H1 (cell line): ENCODE results near the gene MCOLN3. TPM values are rescaled to one million over a fixed set of nuclear protein-coding genes. Genes with fewer than 3 reads are reported as not detected.

Experiments used
- CTCF ChIA-PET: fragments of 300-600 bp; sonication (Branson Sonifier 250); formaldehyde crosslinking; loops from one replicate; lab custom pipeline; 2021; ENCODE audit not compliant: partially characterized antibody; lab: Charles Lee
- POLR2A ChIA-PET: fragments of 300-600 bp; sonication (Branson Sonifier 250); formaldehyde crosslinking; loops from one replicate; lab custom pipeline; 2021; ENCODE audit warnings: inconsistent platforms; ENCODE audit not compliant: partially characterized antibody; lab: Charles Lee
- DNase-seq, 2 experiments: peaks; one replicate each; pipeline versions ENCODE4 v3.0.0 to v3.0.0-alpha.2; 2010 to 2022; ENCODE audit warnings: low spot score in 2 of 2, low read depth in 1 of 2, mixed read lengths in 1 of 2
- FAIRE-seq: peaks from 2 replicates; lab custom pipeline; 2011; peaks lifted over from hg19 to GRCh38; lab: Jason Lieb, UNC
- H2AFZ ChIP-seq: 2 replicates; pipeline ENCODE4 v1.8.1; 2012; ENCODE audit warnings: low read length, inconsistent platforms
- H2AK5ac ChIP-seq: 2 replicates; pipeline ENCODE4 v1.6.1; 2013; ENCODE audit warnings: low read depth, low read length
- H2BK120ac ChIP-seq: replicated peaks from 2 replicates; pipeline ENCODE3; 2013; ENCODE audit warnings: low read depth, low read length, inconsistent platforms
- H2BK12ac ChIP-seq: 2 replicates; pipeline ENCODE4 v1.6.1; 2013; ENCODE audit warnings: low read depth, low read length
- H2BK15ac ChIP-seq: 2 replicates; pipeline ENCODE4 v1.6.1; 2013; ENCODE audit warnings: low read length
- H2BK20ac ChIP-seq: 2 replicates; pipeline ENCODE4 v1.6.1; 2013; ENCODE audit warnings: low read length
- H2BK5ac ChIP-seq: 2 replicates; pipeline ENCODE4 v1.6.1; 2013; ENCODE audit warnings: low read depth, low read length
- H3K14ac ChIP-seq: 2 replicates; pipeline ENCODE4 v1.6.1; 2013; ENCODE audit warnings: inconsistent platforms; ENCODE audit not compliant: insufficient read length
- H3K18ac ChIP-seq: 2 replicates; pipeline ENCODE4 v1.6.1; 2013; ENCODE audit warnings: low read length; ENCODE audit errors: extremely low read depth
- H3K23ac ChIP-seq: 2 replicates; pipeline ENCODE4 v1.6.1; 2013; ENCODE audit warnings: inconsistent platforms; ENCODE audit not compliant: insufficient read length
- H3K23me2 ChIP-seq: 2 replicates; pipeline ENCODE4 v1.6.1; 2013; ENCODE audit warnings: low read depth, low read length
- H3K27ac ChIP-seq: 2 replicates; pipeline ENCODE4 v1.6.1; 2011; ENCODE audit warnings: low read depth, low read length, inconsistent platforms
- H3K27me3 ChIP-seq, 4 experiments: replicated peaks in 1 of 4; 1 replicate in 1 of 4; 2 replicates in 3 of 4; pipeline versions ENCODE4 v1.6.1 to v1.8.1; 2011 to 2013; ENCODE audit warnings: low read length in 3 of 4, mild to moderate bottlenecking in 3 of 4, inconsistent platforms in 2 of 4, mixed read lengths in 2 of 4, moderate library complexity in 1 of 4; ENCODE audit not compliant: control insufficient read depth in 3 of 4, insufficient read depth in 3 of 4; ENCODE audit errors: extremely low read depth in 1 of 4
- H3K36me3 ChIP-seq, 4 experiments: 2 replicates each; pipeline versions ENCODE4 v1.6.1 to v1.8.1; 2011 to 2013; ENCODE audit warnings: mild to moderate bottlenecking in 4 of 4, low read length in 3 of 4, moderate library complexity in 2 of 4, control low read depth in 1 of 4, inconsistent platforms in 1 of 4; ENCODE audit not compliant: insufficient read depth in 4 of 4, control insufficient read depth in 2 of 4
- H3K4ac ChIP-seq: replicated peaks from 2 replicates; pipeline ENCODE3; 2013; ENCODE audit warnings: low read length, low read depth, mixed read lengths, inconsistent platforms; ENCODE audit not compliant: insufficient read length
- H3K4me1 ChIP-seq, 4 experiments: replicated peaks in 1 of 4; 1 replicate in 1 of 4; 2 replicates in 3 of 4; pipeline versions ENCODE4 v1.6.1 to v1.8.1; 2011 to 2013; ENCODE audit warnings: low read length in 3 of 4, inconsistent platforms in 2 of 4, mixed read lengths in 1 of 4; ENCODE audit not compliant: insufficient read depth in 4 of 4, control insufficient read depth in 3 of 4
- H3K4me2 ChIP-seq, 2 experiments: 2 replicates each; pipeline versions ENCODE4 v1.6.1 to v1.8.1; 2011 to 2013; ENCODE audit warnings: low read depth in 2 of 2, low read length in 2 of 2, control low read depth in 1 of 2, inconsistent platforms in 1 of 2, mild to moderate bottlenecking in 1 of 2; ENCODE audit not compliant: insufficient read depth in 1 of 2
- H3K4me3 ChIP-seq, 4 experiments: fragments of 200-600, 300-600 bp in 1 of 4; sonication (generic), shearing (Covaris generic), sonication (Bioruptor Twin) in 1 of 4; 2 replicates each; pipeline versions ENCODE4 v1.5.1 to v1.8.1; 2011 to 2016; ENCODE audit warnings: low read length in 4 of 4, low read depth in 3 of 4, control low read depth in 2 of 4, inconsistent platforms in 2 of 4, mild to moderate bottlenecking in 2 of 4, mixed read lengths in 1 of 4, moderate library complexity in 1 of 4; ENCODE audit not compliant: insufficient read depth in 2 of 4; ENCODE audit errors: extremely low read depth in 1 of 4
- H3K56ac ChIP-seq: replicated peaks from 2 replicates; pipeline ENCODE3; 2013; ENCODE audit warnings: low read depth, mild to moderate bottlenecking, mixed read lengths, low read length, inconsistent platforms; ENCODE audit not compliant: insufficient read length
- H3K79me1 ChIP-seq: 2 replicates; pipeline ENCODE4 v1.6.1; 2013; ENCODE audit warnings: low read depth, low read length, control low read depth
- H3K79me2 ChIP-seq, 2 experiments: 2 replicates each; pipeline versions ENCODE4 v1.6.1 to v1.8.1; 2012 to 2013; ENCODE audit warnings: low read length in 2 of 2, mild to moderate bottlenecking in 2 of 2, inconsistent platforms in 1 of 2; ENCODE audit not compliant: insufficient read depth in 2 of 2, control insufficient read depth in 1 of 2
- H3K9ac ChIP-seq, 4 experiments: replicated peaks in 1 of 4; 1 replicate in 1 of 4; 2 replicates in 3 of 4; pipeline versions ENCODE4 v1.6.1 to v1.8.1; 2011 to 2013; ENCODE audit warnings: low read depth in 3 of 4, low read length in 3 of 4, control low read depth in 2 of 4, mild to moderate bottlenecking in 2 of 4, moderate library complexity in 2 of 4, inconsistent platforms in 1 of 4; ENCODE audit errors: extremely low read depth in 1 of 4
- H3K9me3 ChIP-seq, 2 experiments: 2 replicates each; pipeline versions ENCODE4 v1.6.1 to v1.8.1; 2012 to 2013; ENCODE audit warnings: mild to moderate bottlenecking in 2 of 2, moderate library complexity in 2 of 2, control low read depth in 1 of 2, inconsistent platforms in 1 of 2, low read depth in 1 of 2, low read length in 1 of 2, mixed read lengths in 1 of 2; ENCODE audit not compliant: insufficient read depth in 2 of 2
- H4K20me1 ChIP-seq, 2 experiments: replicated peaks in 1 of 2; 2 replicates each; pipeline versions ENCODE3 to v1.8.1; 2011 to 2013; ENCODE audit warnings: inconsistent platforms in 2 of 2, low read length in 2 of 2, mild to moderate bottlenecking in 1 of 2; ENCODE audit not compliant: insufficient read depth in 2 of 2, control insufficient read depth in 1 of 2
- H4K5ac ChIP-seq: 2 replicates; pipeline ENCODE4 v1.6.1; 2013; ENCODE audit warnings: low read length, low read depth, mixed read lengths, inconsistent platforms; ENCODE audit not compliant: insufficient read length
- H4K8ac ChIP-seq: 2 replicates; pipeline ENCODE4 v1.8.0; 2013; ENCODE audit warnings: mild to moderate bottlenecking, moderate library complexity, low read length, inconsistent platforms; ENCODE audit not compliant: insufficient read depth; ENCODE audit errors: extremely low read depth
- H4K91ac ChIP-seq: replicated peaks from 2 replicates; pipeline ENCODE3; 2013; ENCODE audit warnings: low read length, mixed read lengths, inconsistent platforms; ENCODE audit not compliant: insufficient read length
- ASH2L ChIP-seq: fragments of 200-600, 300-600 bp; sonication (generic); IDR thresholded peaks from one replicate; pipeline ENCODE4 v1.7.1; 2017; ENCODE audit warnings: low read length
- ATF2 ChIP-seq: IDR thresholded peaks from 2 replicates; pipeline ENCODE4 v1.6.1; 2012; ENCODE audit warnings: low read length, inconsistent platforms
- CREB1 ChIP-seq: IDR thresholded peaks from 2 replicates; pipeline ENCODE4 v1.6.1; 2012; ENCODE audit warnings: inconsistent platforms
- EZH2 ChIP-seq: fragments of 200-600 bp; sonication (generic); IDR thresholded peaks from 2 replicates; pipeline ENCODE4 v1.7.1; 2012; ENCODE audit warnings: low read depth, mild to moderate bottlenecking, moderate library complexity, low read length, inconsistent platforms; ENCODE audit not compliant: severe bottlenecking
- GABPA ChIP-seq: IDR thresholded peaks from 2 replicates; pipeline ENCODE4 v1.6.1; 2011; ENCODE audit warnings: mild to moderate bottlenecking, low read length, moderate library complexity, borderline replicate concordance; ENCODE audit not compliant: insufficient read depth
- JUN ChIP-seq: IDR thresholded peaks from 2 replicates; pipeline ENCODE4 v1.6.1; 2011; ENCODE audit warnings: low read depth, mild to moderate bottlenecking, improper control_type of control experiment, low read length
- KDM4A ChIP-seq: IDR thresholded peaks from one replicate; pipeline ENCODE4 v1.7.1; 2012; ENCODE audit warnings: low read depth, mild to moderate bottlenecking, moderate library complexity, low read length, inconsistent platforms; ENCODE audit not compliant: severe bottlenecking
- NANOG ChIP-seq: IDR thresholded peaks from 2 replicates; pipeline ENCODE4 v1.6.1; 2011; ENCODE audit warnings: low read length, low read depth, mild to moderate bottlenecking, inconsistent platforms; ENCODE audit not compliant: insufficient read depth, poor library complexity, severe bottlenecking
- SP4 ChIP-seq: IDR thresholded peaks from 2 replicates; pipeline ENCODE4 v1.6.1; 2012; ENCODE audit warnings: low read length, inconsistent platforms
- SUZ12 ChIP-seq: fragments of 200-600 bp; sonication (generic); IDR thresholded peaks from 2 replicates; pipeline ENCODE4 v1.6.1; 2012; ENCODE audit warnings: mild to moderate bottlenecking, inconsistent platforms, low read length, moderate library complexity, mixed read lengths
- WGBS, 2 experiments: shearing (Covaris generic) in 1 of 2; methylation state at CpG; one replicate each; pipeline versions ENCODE4 v1.1.6 to v1.1.7; 2013 to 2015; ENCODE audit warnings: low lambda C conversion rate in 2 of 2, mixed read lengths in 2 of 2, inconsistent platforms in 1 of 2, low coverage in 1 of 2, missing lambda C conversion rate in 1 of 2; ENCODE audit not compliant: insufficient replicate concordance in 2 of 2, insufficient coverage in 1 of 2, insufficient read length in 1 of 2; ENCODE audit errors: extremely low coverage in 1 of 2, missing lambda C conversion rate in 1 of 2; 5-methylcytosine and 5-hydroxymethylcytosine counted together
- polyA plus RNA-seq, 7 experiments: library from polyadenylated mRNA; depleted of rRNA in 3 of 7; stranded (reverse) in 5 of 7; unstranded in 2 of 7; fragments of >200 nt in 5 of 7; fragments of 200-250 nt in 2 of 7; gene quantifications; 1 replicate in 5 of 7; 2 replicates in 1 of 7; 4 replicates in 1 of 7; pipeline versions ENCODE4 v1.2.1 to v1.2.3, GENCODE V29; 2011 to 2013; ENCODE audit warnings: missing spikeins in 2 of 7, mixed read lengths in 2 of 7
- total RNA-seq: library from RNA; stranded (reverse); fragmentation: NEBNext Ultra II Directional; extraction: Animal tissue kit (Norgen Biotek cat#: 25700); gene quantifications from 2 replicates; pipeline ENCODE4 v1.2.1, GENCODE V29; 2021

Gene MCOLN3
- total and polyA plus RNA-seq, 2 of the 8 experiments (the other 6 are each of a cell fraction or from before 2014, with no cell fraction given): 3.8 to 4.9 TPM

- H3K4me1 ChIP-seq: peaks cover 0 to 2% (median 0%) of the 10 kb centered on the region in 4 experiments; a peak in 2 of 7 replicates
- no peaks in the 10 kb centered on the region for H3K9me3 ChIP-seq
- ChIA-PET POLR2A (no interaction called here), CTCF (no interaction called here)
- H3K4me2 ChIP-seq: peak overlapping the region; percentile 73 to 84
- 3% methylated on average over 57 of the region's 58 CpGs; no CpG with 5 or more reads in 1 of the 2 experiments for WGBS, 2 experiments
- no peak overlapping the region for H2BK5ac ChIP-seq
- no peak overlapping the region for H3K27ac ChIP-seq
- no peak overlapping the region for H4K5ac ChIP-seq
- no peak overlapping the region for H2AK5ac ChIP-seq
- H3K4me3 ChIP-seq: peak overlapping the region; percentile 50 to 64 (median 56)
- FAIRE-seq (peak; percentile 55), DNase-seq (peak in 1 of 2 experiments; percentile 70)
- peaks cover 0 to 3% of the 10 kb centered on the region in 2 experiments for H4K20me1 ChIP-seq
- no peak overlapping the region for H3K56ac ChIP-seq
- no peak overlapping the region for H3K23ac ChIP-seq
- H3K36me3 ChIP-seq: no peaks in the 10 kb centered on the region
- peak overlapping the region; percentile 7; the same call in 1 of the 2 replicates for H2AFZ ChIP-seq
- H3K4ac ChIP-seq: no peak overlapping the region
- H3K14ac ChIP-seq: no peak overlapping the region
- peaks cover 19 to 43% (median 32%) of the 10 kb centered on the region in 4 experiments for H3K27me3 ChIP-seq
- H4K91ac ChIP-seq: no peak overlapping the region
- no peaks in the 10 kb centered on the region for H3K79me2 ChIP-seq
- no peaks in the 10 kb centered on the region for H3K79me1 ChIP-seq
- H2BK20ac ChIP-seq: no peak overlapping the region
- no peak overlapping the region for H3K18ac ChIP-seq
- no peak overlapping the region for H2BK15ac ChIP-seq
- no peak overlapping the region for H2BK12ac ChIP-seq
- peaks cover 12% of the 10 kb centered on the region for H3K23me2 ChIP-seq
- H4K8ac ChIP-seq: no peak overlapping the region
- H3K9ac ChIP-seq: no peak overlapping the region
- no peak overlapping the region for H2BK120ac ChIP-seq
- TF ChIP-seq SP4: no peak
- TF ChIP-seq SUZ12: peak; percentile 93
- peak; percentile 20 for TF ChIP-seq ASH2L
- TF ChIP-seq ATF2: no peak
- TF ChIP-seq JUN: no peak
- TF ChIP-seq GABPA: no peak
- peak; percentile 0 for TF ChIP-seq KDM4A
- TF ChIP-seq NANOG: no peak
- TF ChIP-seq EZH2: peak; percentile 91
- TF ChIP-seq CREB1: no peak
Measured at GRCh38 chr1:84997667-84998600, 50.4 kb downstream of the MCOLN3 start.
